Lung (tissue), 12 donors: ENCODE measurements around the gene SYCE3. TPM values are rescaled to one million over a fixed set of nuclear protein-coding genes. Genes with fewer than 3 reads are reported as not detected.

Experiments used
- ATAC-seq: fragments of 200-7000 bp; cut with Tn5 transposase; one replicate; pipeline ENCODE4 v1.9.1; 2020; ENCODE audit warnings: moderate number of reproducible peaks; ENCODE audit not compliant: insufficient read depth, low FRiP score
- DNase-seq, 3 donors: peaks; one replicate each; pipeline ENCODE4 v3.0.0-alpha.2; 2013 to 2017
- H3K27ac ChIP-seq, 2 donors: one replicate each; pipeline ENCODE4 v1.5.1; 2013; ENCODE audit warnings: mild to moderate bottlenecking in 2 of 2, moderate library complexity in 2 of 2, control low read depth in 1 of 2, inconsistent platforms in 1 of 2, low read depth in 1 of 2, low read length in 1 of 2
- H3K27me3 ChIP-seq, 3 donors: one replicate each; pipeline ENCODE4 v1.5.1; 2013; ENCODE audit warnings: low read length in 2 of 3; ENCODE audit not compliant: control insufficient read depth in 3 of 3, insufficient read depth in 3 of 3
- H3K36me3 ChIP-seq, 4 donors: one replicate each; pipeline ENCODE4 v1.5.1; 2013; ENCODE audit warnings: low read length in 4 of 4, mild to moderate bottlenecking in 1 of 4, moderate library complexity in 1 of 4; ENCODE audit not compliant: control insufficient read depth in 4 of 4, insufficient read depth in 4 of 4
- H3K4me1 ChIP-seq, 5 donors: one replicate each; pipeline ENCODE4 v1.5.1; 2013; ENCODE audit warnings: low read length in 5 of 5, mild to moderate bottlenecking in 2 of 5, moderate library complexity in 1 of 5; ENCODE audit not compliant: control insufficient read depth in 5 of 5, insufficient read depth in 5 of 5
- H3K4me3 ChIP-seq: one replicate; pipeline ENCODE4 v1.5.1; 2013; ENCODE audit warnings: mild to moderate bottlenecking, control low read depth, moderate library complexity
- H3K9ac ChIP-seq, 2 donors: one replicate each; pipeline ENCODE4 v1.5.1; 2013; ENCODE audit warnings: low read length in 2 of 2, control low read depth in 1 of 2; ENCODE audit not compliant: insufficient read depth in 1 of 2
- H3K9me3 ChIP-seq, 4 donors: one replicate each; pipeline ENCODE4 v1.5.1; 2013; ENCODE audit warnings: low read length in 3 of 4, mild to moderate bottlenecking in 1 of 4, moderate library complexity in 1 of 4; ENCODE audit not compliant: control insufficient read depth in 4 of 4, insufficient read depth in 3 of 4
- WGBS, 2 donors: extraction: QIAGEN DNeasy Blood & Tissue Kit; methylation state at CpG; one replicate each; pipeline ENCODE4 v1.1.7; 2013; 5-methylcytosine and 5-hydroxymethylcytosine counted together
- polyA plus RNA-seq, 2 donors: library from polyadenylated mRNA; stranded (reverse); fragments of 200-250 nt; gene quantifications; one replicate each; pipeline ENCODE4 v1.2.1, GENCODE V29; 2013
- total RNA-seq, 2 donors: library from RNA; depleted of rRNA in 1 of 2; stranded (reverse); fragments of >200 nt in 1 of 2; gene quantifications; one replicate each; pipeline ENCODE4 v1.2.1, GENCODE V29; 2014 to 2021
- TF ChIP-seq, protein P1 (sequence below): IDR thresholded peaks from 2 replicates; pipeline ENCODE4 v1.5.1; 2012; ENCODE audit warnings: mild to moderate bottlenecking; ENCODE audit errors: control extremely low read depth, extremely low read depth
- donor health status: control.
- donor health status: control.
- donor health status: Bipolar disorder and iron deficiency.
- donor health status: healthy.
- donor health status: DM: yes; HTN: yes; CAD: no.

Gene SYCE3
- total and polyA plus RNA-seq, 4 donors, result 1.1 to 1.7 TPM; not detected in 2

DNA sequence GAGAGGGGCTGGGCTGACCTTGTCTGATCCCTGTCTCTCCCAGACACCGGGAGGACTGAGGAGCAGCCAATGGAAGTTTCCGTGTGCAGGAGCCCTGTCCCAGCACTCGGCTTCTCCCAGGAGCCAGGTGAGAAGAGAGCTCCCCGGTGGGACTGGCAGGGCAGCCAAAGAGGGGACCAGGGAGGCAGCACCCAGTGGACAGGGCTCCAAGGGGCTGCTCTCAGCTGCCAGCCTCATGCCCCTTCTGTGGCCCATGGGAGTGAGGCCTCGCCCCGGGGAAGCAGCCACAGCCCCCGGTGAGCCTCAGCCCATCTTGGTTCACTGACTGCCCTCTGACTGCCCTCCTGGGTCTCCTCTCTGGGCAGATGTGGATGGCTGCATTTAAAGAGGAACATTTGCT is 44.1 kb downstream of the SYCE3 start:
- Histone ChIP-seq H3K27ac (no peak overlapping the region), H3K36me3 (peaks cover 0 to 57% (median 23%) of the 10 kb centered on the region in 4 donors), H3K4me1 (no peaks in the 10 kb centered on the region), H3K4me3 (no peak overlapping the region), H3K27me3 (no peaks in the 10 kb centered on the region), H3K9ac (no peak overlapping the region), H3K9me3 (no peaks in the 10 kb centered on the region)
- WGBS, 2 donors, result 95 to 99% methylated on average over 7 of the region's 7 CpGs
- DNase-seq (no peak), ATAC-seq (no peak)
- TF ChIP-seq, protein P1, sequence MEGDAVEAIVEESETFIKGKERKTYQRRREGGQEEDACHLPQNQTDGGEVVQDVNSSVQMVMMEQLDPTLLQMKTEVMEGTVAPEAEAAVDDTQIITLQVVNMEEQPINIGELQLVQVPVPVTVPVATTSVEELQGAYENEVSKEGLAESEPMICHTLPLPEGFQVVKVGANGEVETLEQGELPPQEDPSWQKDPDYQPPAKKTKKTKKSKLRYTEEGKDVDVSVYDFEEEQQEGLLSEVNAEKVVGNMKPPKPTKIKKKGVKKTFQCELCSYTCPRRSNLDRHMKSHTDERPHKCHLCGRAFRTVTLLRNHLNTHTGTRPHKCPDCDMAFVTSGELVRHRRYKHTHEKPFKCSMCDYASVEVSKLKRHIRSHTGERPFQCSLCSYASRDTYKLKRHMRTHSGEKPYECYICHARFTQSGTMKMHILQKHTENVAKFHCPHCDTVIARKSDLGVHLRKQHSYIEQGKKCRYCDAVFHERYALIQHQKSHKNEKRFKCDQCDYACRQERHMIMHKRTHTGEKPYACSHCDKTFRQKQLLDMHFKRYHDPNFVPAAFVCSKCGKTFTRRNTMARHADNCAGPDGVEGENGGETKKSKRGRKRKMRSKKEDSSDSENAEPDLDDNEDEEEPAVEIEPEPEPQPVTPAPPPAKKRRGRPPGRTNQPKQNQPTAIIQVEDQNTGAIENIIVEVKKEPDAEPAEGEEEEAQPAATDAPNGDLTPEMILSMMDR, result no peak

DNA sequence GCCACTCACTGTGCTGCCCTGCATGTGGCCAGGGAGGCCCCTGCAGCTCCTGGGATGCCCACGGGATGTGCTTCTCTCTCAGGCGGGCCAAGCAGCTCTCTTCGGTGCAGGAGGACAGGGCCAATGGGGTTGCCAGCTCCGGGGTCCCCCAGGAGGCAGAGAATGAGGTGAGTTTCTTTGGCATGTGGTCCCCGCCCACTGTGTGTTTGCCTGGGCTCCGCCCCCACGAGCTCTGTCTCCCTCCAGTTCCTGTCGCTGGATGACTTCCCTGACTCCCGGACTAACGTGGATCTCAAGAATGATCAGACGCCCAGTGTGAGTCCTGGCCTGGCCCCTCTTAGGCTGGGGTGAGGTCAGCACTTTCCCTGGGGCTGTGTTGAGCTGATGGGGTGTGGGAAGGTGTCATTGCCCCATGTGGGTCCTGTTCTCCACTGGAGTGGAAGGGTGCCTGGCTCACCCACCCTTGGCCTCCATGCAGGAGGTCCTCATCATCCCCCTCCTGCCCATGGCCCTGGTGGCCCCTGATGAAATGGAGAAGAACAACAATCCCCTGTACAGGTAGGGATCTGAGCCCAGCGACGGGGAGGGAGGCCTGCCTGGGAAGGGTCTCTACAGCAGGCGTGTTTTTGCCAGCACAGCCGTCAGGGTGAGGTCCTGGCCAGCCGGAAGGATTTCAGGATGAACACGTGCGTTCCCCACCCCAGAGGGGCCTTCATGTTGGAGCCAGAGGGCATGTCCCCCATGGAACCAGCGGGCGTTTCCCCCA is 45.0 kb downstream of the SYCE3 start:
- H3K9me3 ChIP-seq, result no peaks in the 10 kb centered on the region
- no peak overlapping the region for H3K4me3 ChIP-seq
- no peak overlapping the region for H3K9ac ChIP-seq
- H3K27me3 ChIP-seq, result no peaks in the 10 kb centered on the region
- WGBS, 2 donors, result 90 to 94% methylated on average over 20 of the region's 20 CpGs
- no peak overlapping the region for H3K27ac ChIP-seq
- DNase-seq, result no peak
- no peak for ATAC-seq
- TF ChIP-seq, protein P1, result no peak
- H3K36me3 ChIP-seq, result peaks cover 0 to 47% (median 17%) of the 10 kb centered on the region in 4 donors
- H3K4me1 ChIP-seq, result peaks cover 0 to 3% (median 0%) of the 10 kb centered on the region in 5 donors

DNA sequence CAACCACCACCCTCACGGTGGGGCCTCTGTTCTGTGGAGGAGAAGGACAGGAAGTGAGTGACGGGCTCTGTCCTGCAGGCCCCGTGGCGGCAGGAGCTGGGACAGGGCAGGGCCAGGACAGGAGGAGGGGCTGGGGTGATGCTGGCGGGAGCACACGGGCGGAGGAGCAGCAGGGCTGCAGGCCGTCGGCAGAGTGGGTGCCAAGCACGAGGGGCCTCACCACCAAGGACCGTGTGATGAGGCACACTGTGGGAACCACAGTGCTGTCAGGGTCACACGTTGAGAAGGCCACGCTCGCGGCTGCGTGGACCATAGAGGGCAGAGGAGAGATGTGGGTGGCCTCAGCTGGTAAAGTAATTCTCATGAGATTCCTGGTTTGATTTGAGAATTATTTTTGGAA is 45.8 kb downstream of the SYCE3 start:
- Histone ChIP-seq H3K9ac (no peak overlapping the region), H3K27ac (no peak overlapping the region), H3K4me1 (peaks cover 0 to 3% (median 0%) of the 10 kb centered on the region in 5 donors), H3K4me3 (no peak overlapping the region), H3K36me3 (peaks cover 0 to 43% (median 16%) of the 10 kb centered on the region in 4 donors), H3K27me3 (no peaks in the 10 kb centered on the region), H3K9me3 (no peaks in the 10 kb centered on the region)
- TF ChIP-seq, protein P1, result no peak
- no peak for ATAC-seq
- WGBS, 2 donors, result 82 to 88% methylated on average over 16 of the region's 16 CpGs
- no peak for DNase-seq
